Lower leg skin (tissue), 3 donors: Measurements from ENCODE around the gene KAZN.

Experiments used
- CTCF ChIP-seq, 3 donors: fragments of 450-650 bp; IDR thresholded peaks; one replicate each; pipeline ENCODE4 v1.5.1; 2016; ENCODE audit warnings: antibody characterized with exemption in 3 of 3, mild to moderate bottlenecking in 3 of 3, moderate library complexity in 2 of 3
- POLR2A ChIP-seq, 2 donors: fragments of 450-650 bp; IDR thresholded peaks; one replicate each; pipeline ENCODE4 v1.6.1; 2016 to 2017; ENCODE audit warnings: antibody characterized with exemption in 2 of 2, mild to moderate bottlenecking in 1 of 2, moderate library complexity in 1 of 2

GRCh38 chr1:14783592-14783886, 185.1 kb downstream of the KAZN start:
- TF ChIP-seq CTCF (IDR thresholded peaks at IDR 0.05) (no peak), POLR2A (IDR thresholded peaks at IDR 0.05) (no peak)
